Progenitor cell of endocrine pancreas (in vitro differentiated cells): ENCODE measurements around the gene SCUBE3. TPM values are rescaled to one million over a fixed set of nuclear protein-coding genes. Genes with fewer than 3 reads are reported as not detected.

Experiments
- DNase-seq: peaks from one replicate; pipeline ENCODE4 v3.0.0; 2021; ENCODE audit warnings: low spot score; ENCODE audit not compliant: unreplicated experiment
- H3K27ac Mint-ChIP-seq: 2 replicates; pipeline ENCODE4 v1.8.0; 2021; ENCODE audit warnings: mild to moderate bottlenecking, moderate library complexity, mixed read lengths
- H3K27me3 Mint-ChIP-seq: 2 replicates; pipeline ENCODE4 v1.8.0; 2021; ENCODE audit warnings: mixed read lengths
- H3K36me3 Mint-ChIP-seq: 2 replicates; pipeline ENCODE4 v1.8.0; 2022; ENCODE audit warnings: mixed read lengths; ENCODE audit not compliant: insufficient read depth
- H3K4me1 Mint-ChIP-seq: 2 replicates; pipeline ENCODE4 v1.8.0; 2021; ENCODE audit warnings: low read depth, mixed read lengths
- H3K4me3 Mint-ChIP-seq: 2 replicates; pipeline ENCODE4 v1.8.0; 2021; ENCODE audit warnings: low read depth, mild to moderate bottlenecking, moderate library complexity, mixed read lengths
- H3K9me3 Mint-ChIP-seq: 2 replicates; pipeline ENCODE4 v1.8.0; 2021; ENCODE audit warnings: low read depth, mixed read lengths
- total RNA-seq: library from RNA; stranded (reverse); gene quantifications from 2 replicates; pipeline ENCODE4 v1.2.1, GENCODE V29; 2021
- TF ChIP-seq, protein P1 (sequence below): fragments of 200-600 bp; sonication (generic); IDR thresholded peaks from one replicate; pipeline ENCODE4 v1.5.0; 2021; ENCODE audit warnings: antibody characterized with exemption, mild to moderate bottlenecking; ENCODE audit not compliant: unreplicated experiment

SCUBE3 gene
- total RNA-seq, 1 donor from 2014 or later, result 31.1 TPM

DNA sequence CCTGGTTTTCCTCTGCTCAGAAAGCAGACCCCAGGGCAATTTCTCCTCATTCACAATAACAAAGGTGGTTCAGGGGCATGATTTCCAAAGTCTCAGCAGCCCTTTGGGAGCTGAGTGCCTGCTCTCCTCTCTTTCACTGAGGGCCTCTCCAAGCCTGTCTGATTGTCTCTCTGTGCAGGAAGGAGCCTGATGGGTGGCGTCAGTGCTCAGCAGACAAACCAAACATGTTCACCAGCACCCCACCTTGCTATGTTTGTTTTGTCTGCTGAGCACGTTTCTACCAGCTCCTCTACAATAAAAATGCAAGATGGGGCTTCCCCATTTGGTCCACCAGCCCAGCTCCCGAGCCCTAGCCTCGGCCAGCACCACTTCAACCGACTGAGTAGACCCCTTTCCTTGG lies 47.2 kb upstream of the SCUBE3 start:
- peaks cover 13% of the 10 kb centered on the region for H3K4me1 Mint-ChIP-seq
- no peaks in the 10 kb centered on the region for H3K36me3 Mint-ChIP-seq
- TF ChIP-seq, protein P1, sequence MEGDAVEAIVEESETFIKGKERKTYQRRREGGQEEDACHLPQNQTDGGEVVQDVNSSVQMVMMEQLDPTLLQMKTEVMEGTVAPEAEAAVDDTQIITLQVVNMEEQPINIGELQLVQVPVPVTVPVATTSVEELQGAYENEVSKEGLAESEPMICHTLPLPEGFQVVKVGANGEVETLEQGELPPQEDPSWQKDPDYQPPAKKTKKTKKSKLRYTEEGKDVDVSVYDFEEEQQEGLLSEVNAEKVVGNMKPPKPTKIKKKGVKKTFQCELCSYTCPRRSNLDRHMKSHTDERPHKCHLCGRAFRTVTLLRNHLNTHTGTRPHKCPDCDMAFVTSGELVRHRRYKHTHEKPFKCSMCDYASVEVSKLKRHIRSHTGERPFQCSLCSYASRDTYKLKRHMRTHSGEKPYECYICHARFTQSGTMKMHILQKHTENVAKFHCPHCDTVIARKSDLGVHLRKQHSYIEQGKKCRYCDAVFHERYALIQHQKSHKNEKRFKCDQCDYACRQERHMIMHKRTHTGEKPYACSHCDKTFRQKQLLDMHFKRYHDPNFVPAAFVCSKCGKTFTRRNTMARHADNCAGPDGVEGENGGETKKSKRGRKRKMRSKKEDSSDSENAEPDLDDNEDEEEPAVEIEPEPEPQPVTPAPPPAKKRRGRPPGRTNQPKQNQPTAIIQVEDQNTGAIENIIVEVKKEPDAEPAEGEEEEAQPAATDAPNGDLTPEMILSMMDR, result no peak
- peaks cover 2% of the 10 kb centered on the region for H3K27me3 Mint-ChIP-seq
- H3K27ac Mint-ChIP-seq, result no peak overlapping the region
- no peak overlapping the region for H3K4me3 Mint-ChIP-seq
- H3K9me3 Mint-ChIP-seq, result peaks cover 5% of the 10 kb centered on the region
- DNase-seq, result no peak

DNA sequence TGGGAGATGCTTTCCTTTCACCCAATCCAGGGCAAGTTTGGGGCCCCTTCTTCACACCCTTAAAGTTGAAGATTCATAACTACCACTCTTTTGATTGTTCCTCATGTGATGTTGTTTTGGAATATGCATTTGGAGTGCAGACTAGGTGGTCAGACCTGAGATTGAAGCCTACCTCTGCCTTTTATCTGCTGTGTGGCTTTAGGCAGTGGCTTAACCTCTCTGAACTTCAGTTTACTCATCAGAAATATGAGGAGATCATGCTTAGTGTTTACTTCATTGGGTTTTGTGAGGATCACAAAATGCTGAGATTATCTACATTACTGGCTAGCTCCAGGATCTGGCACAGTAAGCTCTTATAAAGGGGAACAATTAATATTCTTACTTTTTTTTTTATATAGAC lies 46.3 kb upstream of the SCUBE3 start:
- no peak for DNase-seq
- TF ChIP-seq, protein P1, result no peak
- peaks cover 5% of the 10 kb centered on the region for H3K9me3 Mint-ChIP-seq
- H3K4me3 Mint-ChIP-seq, result no peak overlapping the region
- H3K27ac Mint-ChIP-seq, result no peak overlapping the region
- H3K4me1 Mint-ChIP-seq, result peaks cover 13% of the 10 kb centered on the region
- H3K27me3 Mint-ChIP-seq, result peaks cover 2% of the 10 kb centered on the region
- no peaks in the 10 kb centered on the region for H3K36me3 Mint-ChIP-seq

DNA sequence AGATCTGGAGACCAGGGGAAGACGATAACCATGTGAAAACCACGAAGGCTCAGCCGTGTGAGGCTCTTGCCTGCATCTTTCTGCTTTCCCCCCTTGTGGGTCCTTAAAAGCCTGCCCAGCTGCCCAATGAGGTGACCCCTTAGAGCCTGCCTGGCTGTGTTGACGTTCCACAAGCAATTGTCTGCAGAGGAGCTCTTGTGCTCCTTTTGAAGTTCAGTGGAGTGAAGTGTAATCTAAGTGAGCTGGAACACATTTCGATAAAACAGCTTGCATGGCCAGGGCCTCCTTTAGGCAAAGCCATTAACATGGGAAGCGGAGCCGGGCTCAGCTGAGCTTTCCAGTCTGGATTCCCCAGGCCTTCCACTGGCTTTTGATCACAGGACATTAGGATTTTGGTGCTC lies 45.3 kb upstream of the SCUBE3 start:
- Mint-ChIP-seq H3K9me3 (peaks cover 5% of the 10 kb centered on the region), H3K27me3 (peaks cover 5% of the 10 kb centered on the region), H3K4me3 (no peak overlapping the region), H3K4me1 (peaks cover 13% of the 10 kb centered on the region), H3K36me3 (no peaks in the 10 kb centered on the region), H3K27ac (no peak overlapping the region)
- TF ChIP-seq, protein P1, result no peak
- DNase-seq, result no peak

DNA sequence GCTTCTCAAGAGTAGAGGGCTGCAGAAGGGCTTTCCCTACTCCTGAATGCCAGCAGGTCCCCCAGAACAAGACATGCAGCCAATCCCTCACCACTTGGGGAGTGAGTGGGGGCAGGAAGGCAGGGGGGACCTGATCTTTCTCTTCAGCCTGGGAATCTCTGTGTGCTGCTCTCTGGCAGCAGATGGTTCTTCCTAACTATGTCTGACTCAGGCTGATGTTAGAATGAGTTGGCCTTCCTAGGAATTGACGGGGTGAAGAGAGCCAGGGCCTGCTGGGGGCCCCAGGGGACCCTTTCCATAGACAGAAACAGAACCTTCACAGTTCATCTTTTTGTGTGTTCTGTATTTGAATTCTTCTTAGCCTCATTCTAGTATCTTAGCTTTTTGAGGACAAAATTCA lies 43.6 kb upstream of the SCUBE3 start:
- H3K36me3 Mint-ChIP-seq, result no peaks in the 10 kb centered on the region

DNA sequence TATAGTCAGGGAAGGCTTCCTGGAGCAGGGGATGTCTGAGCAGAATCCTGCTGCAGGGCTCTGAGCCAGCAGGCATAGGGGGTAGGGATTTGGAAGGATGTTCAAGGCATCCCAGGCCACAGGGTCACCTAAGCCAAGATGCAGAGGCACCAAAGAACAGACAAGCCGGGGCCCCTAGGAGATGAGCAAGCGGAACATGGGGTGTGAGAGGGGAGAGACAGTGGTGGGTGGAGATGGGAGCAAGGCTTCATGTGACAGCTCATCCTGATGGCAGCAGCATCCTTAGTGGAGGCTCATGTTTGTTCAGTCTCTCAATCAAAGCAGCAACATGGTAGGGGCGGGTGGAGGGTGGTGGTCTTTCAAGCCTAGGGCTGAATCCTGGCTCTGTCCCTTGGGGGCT lies 42.9 kb upstream of the SCUBE3 start:
- H3K9me3 Mint-ChIP-seq, result peaks cover 5% of the 10 kb centered on the region

More for the DNA sequence above, 43.6 kb upstream of the SCUBE3 start:
- Mint-ChIP-seq H3K4me1 (peaks cover 13% of the 10 kb centered on the region), H3K27ac (no peak overlapping the region), H3K27me3 (peaks cover 7% of the 10 kb centered on the region), H3K9me3 (peaks cover 5% of the 10 kb centered on the region), H3K4me3 (no peak overlapping the region)
- TF ChIP-seq, protein P1, result no peak
- no peak for DNase-seq

More for the DNA sequence above, 42.9 kb upstream of the SCUBE3 start:
- Mint-ChIP-seq H3K4me1 (peaks cover 8% of the 10 kb centered on the region), H3K27me3 (peaks cover 8% of the 10 kb centered on the region), H3K27ac (no peak overlapping the region), H3K4me3 (no peak overlapping the region), H3K36me3 (no peaks in the 10 kb centered on the region)
- TF ChIP-seq, protein P1, result no peak
- DNase-seq, result no peak
